ENCODE measurements around the gene PECR. TPM values are rescaled to one million over a fixed set of nuclear protein-coding genes. Genes with fewer than 3 reads are reported as not detected.
A peak's percentile ranks its signal among the peaks of the same experiment; 100 is the strongest.

The PECR gene
- total RNA-seq, 2 experiments from 2014 or later: 28.2 to 29.4 TPM

GRCh38 chr2:216112926-216113325 lies 31.3 kb upstream of the PECR start:
- POLR2A ChIA-PET: no interaction called here
- Mint-ChIP-seq H3K27me3 (no peaks in the 10 kb centered on the region), H3K9me3 (no peaks in the 10 kb centered on the region), H3K4me1 (peaks cover 62% of the 10 kb centered on the region), H3K27ac (peak overlapping the region; percentile 81), H3K36me3 (peaks cover 51% of the 10 kb centered on the region), H3K4me3 (peak overlapping the region; percentile 41)
- ATAC-seq (ENCODE audit: low read depth): no peak
- DNase-seq: no peak

- H3K27ac Mint-ChIP-seq: peak overlapping the region; percentile 31
- H3K27me3 Mint-ChIP-seq: no peaks in the 10 kb centered on the region
- DNase-seq: no peak
- no peak for ATAC-seq (ENCODE audit: low read depth)
- H3K36me3 Mint-ChIP-seq: peaks cover 38% of the 10 kb centered on the region
- peak overlapping the region; percentile 100 for H3K4me3 Mint-ChIP-seq
- POLR2A ChIA-PET: interaction anchor here (0.8 to 3.0 kb wide), 7 partner anchors 9 to 74 kb away, joined by 3 to 21 read pairs (median 10); partner anchors contain the start of genes PECR and TMEM169
- H3K4me1 Mint-ChIP-seq: peaks cover 46% of the 10 kb centered on the region
- H3K9me3 Mint-ChIP-seq: no peaks in the 10 kb centered on the region
These were observed 29.5 kb upstream of the PECR start for GRCh38 chr2:216111122-216111521.

- no peaks in the 10 kb centered on the region for H3K27me3 Mint-ChIP-seq
- peak overlapping the region; percentile 99 for H3K27ac Mint-ChIP-seq
- H3K36me3 Mint-ChIP-seq: peaks cover 37% of the 10 kb centered on the region
- H3K4me3 Mint-ChIP-seq: peak overlapping the region; percentile 100
- H3K9me3 Mint-ChIP-seq: no peaks in the 10 kb centered on the region
- no peak for ATAC-seq (ENCODE audit: low read depth)
- H3K4me1 Mint-ChIP-seq: peaks cover 45% of the 10 kb centered on the region
- no peak for DNase-seq
- POLR2A ChIA-PET: interaction anchor here (0.7 to 3.0 kb wide), 9 partner anchors 9 to 388 kb away, joined by 3 to 21 read pairs (median 4); partner anchors contain the start of genes PECR, RPL37A and TMEM169
These were observed 29.0 kb upstream of the PECR start for GRCh38 chr2:216110620-216111019.

- POLR2A ChIA-PET: interaction anchor here (0.7 to 3.0 kb wide), 13 partner anchors 8 to 388 kb away, joined by 3 to 21 read pairs (median 4); partner anchors contain the start of genes PECR, RPL37A and TMEM169
- Mint-ChIP-seq H3K36me3 (peaks cover 35% of the 10 kb centered on the region), H3K9me3 (no peaks in the 10 kb centered on the region), H3K4me1 (peaks cover 42% of the 10 kb centered on the region), H3K27ac (peak overlapping the region; percentile 99), H3K4me3 (peak overlapping the region; percentile 100), H3K27me3 (no peaks in the 10 kb centered on the region)
- ATAC-seq (ENCODE audit: low read depth) (no peak), DNase-seq (no peak)
These were observed 28.5 kb upstream of the PECR start for GRCh38 chr2:216109962-216110614.

DNA sequence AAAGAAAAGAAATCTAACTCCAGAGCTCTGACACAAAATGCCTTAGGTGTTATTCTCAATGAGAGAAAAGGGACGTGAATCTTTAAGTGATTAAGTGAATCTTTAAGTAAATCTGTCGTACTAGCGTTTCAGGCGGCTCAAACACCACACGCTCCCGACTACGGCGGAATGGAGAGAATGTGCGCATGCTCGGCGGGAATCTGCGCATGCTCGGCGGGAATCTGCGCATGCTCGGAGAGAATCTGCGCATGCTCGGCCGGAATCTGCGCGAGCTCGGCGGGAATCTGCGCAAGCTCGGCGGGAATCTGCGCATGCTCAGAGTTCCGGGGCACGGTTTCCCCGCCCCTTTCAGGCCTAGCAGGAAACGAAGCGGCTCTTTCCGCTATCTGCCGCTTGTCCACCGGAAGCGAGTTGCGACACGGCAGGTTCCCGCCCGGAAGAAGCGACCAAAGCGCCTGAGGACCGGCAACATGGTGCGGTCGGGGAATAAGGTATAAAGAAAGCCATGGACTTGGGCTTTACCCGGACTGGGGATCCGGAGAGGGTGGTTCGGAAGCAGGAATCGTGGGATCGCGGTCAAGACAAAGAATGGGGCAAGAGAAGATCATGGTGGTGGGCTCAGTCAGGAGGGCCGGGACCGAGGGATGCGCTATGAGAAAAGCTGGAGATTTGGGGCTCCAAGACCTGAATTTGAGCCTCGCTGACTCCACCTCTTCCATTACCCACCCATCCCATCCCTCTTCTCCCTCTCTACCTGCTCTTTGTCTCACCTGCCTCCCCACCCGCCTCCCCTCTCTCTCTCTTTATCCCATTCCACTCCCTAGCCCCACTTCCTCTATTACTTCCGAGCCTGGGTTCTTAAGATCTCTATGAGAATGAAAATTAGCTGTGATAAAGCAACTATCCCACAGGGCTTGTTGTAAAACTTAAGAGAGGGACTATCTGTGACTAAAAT lies 27.6 kb upstream of the PECR start, which contains the start of gene XRCC5:
TSS of gene XRCC5 (plus strand) at position 382 of the 955 bp plus-strand sequence. CDS start at position 471, 89 bp downstream.
- Mint-ChIP-seq H3K36me3 (peaks cover 28% of the 10 kb centered on the region), H3K9me3 (no peaks in the 10 kb centered on the region), H3K27me3 (no peaks in the 10 kb centered on the region), H3K27ac (peak within 1 kb of the TSS; percentile 99), H3K4me3 (peak within 1 kb of the TSS; percentile 100), H3K4me1 (peaks cover 37% of the 10 kb centered on the region)
- peak; percentile 96 for DNase-seq
- POLR2A ChIA-PET: interaction anchor here (0.7 to 3.0 kb wide), 13 partner anchors 8 to 389 kb away, joined by 3 to 21 read pairs (median 4); partner anchors contain the start of genes PECR, RPL37A and TMEM169
- ATAC-seq (ENCODE audit: low read depth): peak; percentile 89

- no peaks in the 10 kb centered on the region for H3K9me3 Mint-ChIP-seq
- POLR2A ChIA-PET: interaction anchor here (0.8 to 3.0 kb wide), 8 partner anchors 9 to 74 kb away, joined by 3 to 21 read pairs (median 8); partner anchors contain the start of genes PECR and TMEM169
- peaks cover 33% of the 10 kb centered on the region for H3K4me1 Mint-ChIP-seq
- peaks cover 23% of the 10 kb centered on the region for H3K36me3 Mint-ChIP-seq
- H3K4me3 Mint-ChIP-seq: peak overlapping the region; percentile 100
- ATAC-seq (ENCODE audit: low read depth) (no peak), DNase-seq (no peak)
- peak overlapping the region; percentile 55 for H3K27ac Mint-ChIP-seq
- H3K27me3 Mint-ChIP-seq: no peaks in the 10 kb centered on the region
These were observed 26.8 kb upstream of the PECR start for GRCh38 chr2:216108310-216108966.

DNA sequence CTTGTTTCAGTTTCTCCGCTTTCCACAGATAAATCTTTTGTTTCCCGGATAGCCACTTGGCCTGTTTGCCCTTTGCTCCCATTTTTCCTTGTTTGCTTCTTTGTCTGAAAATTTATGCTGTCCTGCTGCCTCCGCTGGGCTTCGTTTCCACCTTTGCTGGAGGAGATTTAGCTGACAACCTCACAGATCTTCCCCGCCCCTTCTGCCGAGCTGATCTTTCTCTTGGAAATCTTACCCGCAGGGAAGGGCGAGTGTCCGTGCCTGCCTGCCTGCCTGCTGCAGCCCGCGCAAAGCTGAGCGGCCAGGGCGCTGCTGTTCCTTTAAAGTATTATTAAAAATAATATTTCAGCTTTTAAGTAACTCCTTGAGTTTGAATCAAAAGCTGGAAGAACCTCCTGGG lies 26.2 kb upstream of the PECR start:
- no peak overlapping the region for H3K4me3 Mint-ChIP-seq
- H3K36me3 Mint-ChIP-seq: peaks cover 19% of the 10 kb centered on the region
- H3K9me3 Mint-ChIP-seq: no peaks in the 10 kb centered on the region
- ATAC-seq (ENCODE audit: low read depth) (no peak), DNase-seq (no peak)
- no peak overlapping the region for H3K27ac Mint-ChIP-seq
- POLR2A ChIA-PET: interaction anchor here (1.0 to 1.4 kb wide), 3 partner anchors 13 to 24 kb away, joined by 3 to 4 read pairs (median 3); no protein-coding TSS in a partner anchor
- no peaks in the 10 kb centered on the region for H3K27me3 Mint-ChIP-seq
- H3K4me1 Mint-ChIP-seq: peaks cover 26% of the 10 kb centered on the region

DNA sequence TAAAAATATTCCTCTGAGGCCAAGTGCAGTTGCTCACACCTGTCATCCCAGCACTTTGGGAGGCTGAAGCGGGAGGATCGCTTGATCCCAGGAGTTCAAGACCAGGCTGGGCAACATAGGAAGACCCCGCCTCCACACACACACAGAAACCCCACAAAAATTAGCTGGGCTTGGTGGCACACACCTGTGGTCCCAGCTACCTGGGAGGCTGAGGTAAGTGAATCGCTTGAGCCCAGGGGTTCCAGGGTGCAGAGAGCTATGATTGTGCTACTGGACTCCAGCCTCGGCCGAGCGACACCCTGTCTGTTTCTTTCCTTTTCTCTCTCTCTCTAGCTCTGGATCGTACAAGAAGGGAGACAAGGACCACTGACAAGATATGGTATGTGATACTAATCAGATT lies 25.7 kb upstream of the PECR start:
- Mint-ChIP-seq H3K36me3 (peaks cover 19% of the 10 kb centered on the region), H3K27ac (no peak overlapping the region), H3K9me3 (no peaks in the 10 kb centered on the region), H3K27me3 (no peaks in the 10 kb centered on the region), H3K4me3 (no peak overlapping the region), H3K4me1 (peaks cover 22% of the 10 kb centered on the region)
- DNase-seq: no peak
- POLR2A ChIA-PET: interaction anchor here (0.7 to 1.4 kb wide), 5 partner anchors 13 to 1337 kb away, joined by 3 to 6 read pairs (median 4); no protein-coding TSS in a partner anchor
- no peak for ATAC-seq (ENCODE audit: low read depth)

DNA sequence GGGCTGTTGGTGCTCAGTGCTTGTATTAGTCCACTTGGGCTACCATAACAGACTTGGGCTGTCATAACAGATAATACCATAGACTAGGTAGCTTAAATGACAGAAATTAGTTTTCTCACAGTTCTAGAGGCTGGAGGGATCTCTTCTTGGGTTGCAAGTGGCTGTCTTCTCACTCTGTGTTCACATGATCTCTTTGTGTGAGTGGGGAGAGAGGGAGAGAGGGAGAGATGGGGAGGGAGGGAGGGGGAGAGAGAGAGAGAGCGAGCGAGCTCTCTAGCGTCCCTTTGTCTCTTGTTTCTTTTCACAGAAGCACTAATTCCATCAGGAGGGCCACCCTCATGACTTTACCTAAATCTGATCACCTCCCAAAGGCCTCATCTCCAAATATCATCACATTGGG lies 23.1 kb upstream of the PECR start:
- peaks cover 3% of the 10 kb centered on the region for H3K36me3 Mint-ChIP-seq
- DNase-seq (no peak), ATAC-seq (ENCODE audit: low read depth) (no peak)
- H3K9me3 Mint-ChIP-seq: no peaks in the 10 kb centered on the region
- POLR2A ChIA-PET: interaction anchor here (1.2 kb wide), 1 partner anchor 23 kb away, joined by 6 read pairs; the partner anchor contains the start of genes PECR and TMEM169
- no peak overlapping the region for H3K4me3 Mint-ChIP-seq
- H3K27me3 Mint-ChIP-seq: no peaks in the 10 kb centered on the region
- H3K27ac Mint-ChIP-seq: no peak overlapping the region
- H3K4me1 Mint-ChIP-seq: peaks cover 12% of the 10 kb centered on the region

GRCh38 chr2:216103213-216103612 lies 21.6 kb upstream of the PECR start:
- peaks cover 4% of the 10 kb centered on the region for H3K4me1 Mint-ChIP-seq

DNA sequence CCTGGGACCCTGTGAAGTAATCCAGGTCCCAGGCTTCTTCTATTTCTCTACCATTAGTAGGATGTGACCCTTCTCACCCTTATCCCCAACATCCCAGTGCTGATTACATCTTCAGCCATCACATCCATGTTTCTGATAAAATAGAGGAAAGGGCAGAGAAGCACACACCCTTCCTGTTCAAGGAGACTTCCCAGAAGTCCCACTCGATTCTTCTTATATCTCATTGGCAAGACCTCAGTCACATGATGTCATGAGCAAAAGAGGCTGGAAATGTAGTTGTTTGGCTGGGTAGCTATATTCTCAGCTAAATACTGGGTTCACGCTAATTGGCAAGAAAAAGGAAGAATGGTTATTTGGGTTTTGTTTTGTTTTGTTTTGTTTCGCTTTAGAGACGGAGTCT lies 19.5 kb upstream of the PECR start:
- POLR2A ChIA-PET: no interaction called here
- H3K36me3 Mint-ChIP-seq: no peaks in the 10 kb centered on the region

More at GRCh38 chr2:216103213-216103612, 21.6 kb upstream of the PECR start:
- no peak for ATAC-seq (ENCODE audit: low read depth)
- Mint-ChIP-seq H3K36me3 (no peaks in the 10 kb centered on the region), H3K9me3 (no peaks in the 10 kb centered on the region), H3K4me3 (no peak overlapping the region), H3K27me3 (no peaks in the 10 kb centered on the region), H3K27ac (no peak overlapping the region)
- POLR2A ChIA-PET: no interaction called here
- DNase-seq: no peak

DNA sequence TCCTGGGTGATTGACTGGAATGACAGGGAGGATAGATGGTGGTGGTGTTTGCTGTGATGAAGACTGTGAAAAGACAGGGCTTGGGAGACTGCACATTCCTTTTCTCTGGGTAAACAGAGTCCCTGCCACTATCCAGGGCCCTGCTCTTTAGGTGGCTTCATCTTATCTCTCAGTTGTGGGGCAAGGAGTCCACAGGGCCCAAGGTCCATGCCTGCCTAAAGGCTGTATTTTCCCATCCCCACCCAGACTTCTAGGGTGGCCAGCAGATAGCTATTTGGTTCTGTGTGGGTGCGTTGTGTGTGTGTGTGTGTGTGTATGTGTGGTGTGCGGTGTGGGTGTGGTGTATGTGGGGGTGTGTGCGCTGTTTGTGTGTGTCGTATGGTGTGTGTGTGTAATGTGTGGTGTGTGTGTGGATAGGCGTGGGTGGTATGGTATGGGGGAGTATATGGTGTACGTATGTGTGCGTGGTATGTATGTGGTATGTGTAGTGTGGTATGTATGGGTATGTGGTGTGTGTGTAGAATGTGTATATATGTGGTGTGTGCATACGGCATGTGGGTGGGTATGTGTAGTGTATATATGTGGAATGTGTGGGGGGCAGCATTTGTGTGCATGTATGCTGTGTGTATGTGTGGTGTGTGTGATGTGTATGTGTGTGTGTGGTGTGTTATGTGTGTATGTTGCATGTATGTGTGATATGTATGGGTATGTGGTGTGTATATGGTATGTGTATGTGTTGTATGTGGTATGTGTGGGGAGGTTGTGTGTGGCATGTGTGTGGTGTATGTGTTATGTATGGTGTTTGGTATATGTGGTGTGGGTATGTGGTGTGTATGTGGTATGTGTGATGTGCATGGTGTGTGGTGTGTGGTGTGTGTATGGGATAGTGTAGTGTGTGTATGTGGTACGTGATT lies 17.1 kb upstream of the PECR start:
- H3K27ac Mint-ChIP-seq: no peak overlapping the region
- ATAC-seq (ENCODE audit: low read depth) (no peak), DNase-seq (no peak)
- H3K27me3 Mint-ChIP-seq: no peaks in the 10 kb centered on the region
- H3K4me1 Mint-ChIP-seq: no peaks in the 10 kb centered on the region
- no peak overlapping the region for H3K4me3 Mint-ChIP-seq
- H3K36me3 Mint-ChIP-seq: no peaks in the 10 kb centered on the region
- no peaks in the 10 kb centered on the region for H3K9me3 Mint-ChIP-seq
- POLR2A ChIA-PET: no interaction called here

More for the DNA sequence above, 19.5 kb upstream of the PECR start:
- H3K27me3 Mint-ChIP-seq: no peaks in the 10 kb centered on the region
- no peak overlapping the region for H3K4me3 Mint-ChIP-seq
- peaks cover 4% of the 10 kb centered on the region for H3K4me1 Mint-ChIP-seq
- DNase-seq (no peak), ATAC-seq (ENCODE audit: low read depth) (no peak)
- H3K27ac Mint-ChIP-seq: no peak overlapping the region
- no peaks in the 10 kb centered on the region for H3K9me3 Mint-ChIP-seq

Data from activated naive CD8-positive, alpha-beta T cell treated with anti-CD3 and anti-CD28 coated beads, Interleukin-2, amount 10 ng/mL, durations not matched to agents 7 days and 5 days (primary cell).